ENCODE results near the gene CALHM3. TPM values are rescaled to one million over a fixed set of nuclear protein-coding genes. Genes with fewer than 3 reads are reported as not detected.

CALHM3 gene
- total RNA-seq, 1 donor from 2014 or later: not detected

DNA sequence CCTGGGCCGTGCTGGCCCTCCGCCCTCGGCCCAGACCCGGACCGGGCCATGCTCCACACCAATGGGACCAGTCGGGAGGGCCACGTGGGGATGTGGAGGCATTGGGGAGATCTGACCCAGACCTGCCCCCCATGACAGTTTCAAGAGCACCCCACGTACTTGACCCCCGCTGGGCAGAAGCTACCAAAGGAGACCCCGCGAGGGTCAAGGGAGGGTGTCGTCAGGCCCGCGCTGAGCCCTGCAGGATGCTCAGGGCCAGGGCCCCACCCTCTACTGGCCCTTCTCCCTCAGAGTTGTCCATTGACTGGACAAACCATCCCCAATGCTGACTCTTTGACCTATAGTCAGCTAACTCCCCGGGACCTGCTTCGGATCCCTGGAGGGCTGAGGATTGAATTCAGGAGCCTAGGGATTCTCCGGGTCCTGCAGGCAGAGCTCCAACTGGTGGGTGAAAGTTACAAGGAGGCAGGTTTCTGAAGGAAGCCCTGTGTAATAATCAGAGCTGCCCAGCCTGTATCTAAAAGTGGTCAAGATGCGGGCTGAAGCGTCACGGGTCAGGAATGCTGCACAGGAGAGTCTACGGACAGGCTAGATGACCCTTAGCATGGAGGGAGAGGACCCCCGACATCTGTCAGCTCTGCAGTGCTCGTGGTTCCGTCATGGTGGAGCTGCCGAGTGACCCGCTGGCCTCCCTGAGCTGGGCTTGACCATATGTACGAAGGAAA, 26.4 kb downstream of the CALHM3 start:
- H3K4me3 Mint-ChIP-seq (ENCODE audit: unreplicated experiment): peak overlapping the region; percentile 34

DNA sequence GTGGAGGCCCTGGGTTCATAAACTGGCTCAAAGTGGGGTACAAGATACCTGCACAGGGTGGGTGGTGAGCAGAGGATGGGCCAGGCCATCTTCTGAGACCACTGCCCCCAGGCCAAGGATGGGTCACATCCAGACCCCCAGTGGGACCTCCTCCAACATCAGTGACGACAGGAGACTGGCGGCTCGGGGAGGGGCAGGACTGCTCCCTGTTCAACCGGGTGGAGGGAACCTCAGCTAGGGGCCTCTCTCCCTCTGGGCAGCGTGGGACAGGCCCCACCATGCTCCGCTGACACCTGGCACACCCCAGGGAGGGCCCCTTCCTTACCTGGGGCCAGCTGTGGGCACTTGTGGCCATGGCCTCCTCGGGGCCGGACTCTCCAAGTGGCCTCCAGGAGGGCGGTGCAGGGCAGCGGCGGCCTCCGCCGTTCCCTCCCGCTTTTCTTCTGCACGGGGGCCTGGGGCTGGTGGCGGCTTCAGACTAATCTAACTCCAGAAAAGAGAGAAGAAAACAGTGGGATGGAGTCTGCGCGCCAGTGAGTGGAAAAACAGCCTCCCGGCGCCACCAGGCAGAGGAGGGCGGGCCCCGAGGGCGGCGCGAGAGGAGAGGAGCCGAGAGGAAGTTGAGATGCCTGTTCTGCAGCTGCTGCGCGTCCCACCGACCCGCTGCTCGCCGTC, 27.1 kb downstream of the CALHM3 start, which contains the start of gene CALHM2:
Gene CALHM2 (minus strand): TSS at position 540 of the 675 bp plus-strand sequence. CDS start 2,429 bp downstream, outside the sequence.
- DNase-seq: peak; percentile 57
- Mint-ChIP-seq H3K36me3 (ENCODE audit: unreplicated experiment) (peaks cover 11% of the 10 kb centered on the region), H3K4me3 (ENCODE audit: unreplicated experiment) (peak within 1 kb of the TSS; percentile 34), H3K4me1 (ENCODE audit: low read depth, unreplicated experiment) (peaks cover 10% of the 10 kb centered on the region), H3K27ac (ENCODE audit: unreplicated experiment) (no peak within 1 kb of the TSS), H3K9me3 (ENCODE audit: unreplicated experiment) (peaks cover 8% of the 10 kb centered on the region), H3K27me3 (ENCODE audit: unreplicated experiment) (peaks cover 2% of the 10 kb centered on the region)
- TF ChIP-seq, protein P1, sequence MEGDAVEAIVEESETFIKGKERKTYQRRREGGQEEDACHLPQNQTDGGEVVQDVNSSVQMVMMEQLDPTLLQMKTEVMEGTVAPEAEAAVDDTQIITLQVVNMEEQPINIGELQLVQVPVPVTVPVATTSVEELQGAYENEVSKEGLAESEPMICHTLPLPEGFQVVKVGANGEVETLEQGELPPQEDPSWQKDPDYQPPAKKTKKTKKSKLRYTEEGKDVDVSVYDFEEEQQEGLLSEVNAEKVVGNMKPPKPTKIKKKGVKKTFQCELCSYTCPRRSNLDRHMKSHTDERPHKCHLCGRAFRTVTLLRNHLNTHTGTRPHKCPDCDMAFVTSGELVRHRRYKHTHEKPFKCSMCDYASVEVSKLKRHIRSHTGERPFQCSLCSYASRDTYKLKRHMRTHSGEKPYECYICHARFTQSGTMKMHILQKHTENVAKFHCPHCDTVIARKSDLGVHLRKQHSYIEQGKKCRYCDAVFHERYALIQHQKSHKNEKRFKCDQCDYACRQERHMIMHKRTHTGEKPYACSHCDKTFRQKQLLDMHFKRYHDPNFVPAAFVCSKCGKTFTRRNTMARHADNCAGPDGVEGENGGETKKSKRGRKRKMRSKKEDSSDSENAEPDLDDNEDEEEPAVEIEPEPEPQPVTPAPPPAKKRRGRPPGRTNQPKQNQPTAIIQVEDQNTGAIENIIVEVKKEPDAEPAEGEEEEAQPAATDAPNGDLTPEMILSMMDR (IDR thresholded peaks at IDR 0.05; ENCODE audit: partially characterized antibody, unreplicated experiment): no peak

More for the DNA sequence above, 26.4 kb downstream of the CALHM3 start:
- Mint-ChIP-seq H3K9me3 (ENCODE audit: unreplicated experiment) (peaks cover 8% of the 10 kb centered on the region), H3K4me1 (ENCODE audit: low read depth, unreplicated experiment) (peaks cover 8% of the 10 kb centered on the region), H3K27me3 (ENCODE audit: unreplicated experiment) (peaks cover under 1% of the 10 kb centered on the region), H3K36me3 (ENCODE audit: unreplicated experiment) (peaks cover 10% of the 10 kb centered on the region), H3K27ac (ENCODE audit: unreplicated experiment) (no peak overlapping the region)
- TF ChIP-seq, protein P1 (IDR thresholded peaks at IDR 0.05; ENCODE audit: partially characterized antibody, unreplicated experiment): no peak
- DNase-seq: no peak

DNA sequence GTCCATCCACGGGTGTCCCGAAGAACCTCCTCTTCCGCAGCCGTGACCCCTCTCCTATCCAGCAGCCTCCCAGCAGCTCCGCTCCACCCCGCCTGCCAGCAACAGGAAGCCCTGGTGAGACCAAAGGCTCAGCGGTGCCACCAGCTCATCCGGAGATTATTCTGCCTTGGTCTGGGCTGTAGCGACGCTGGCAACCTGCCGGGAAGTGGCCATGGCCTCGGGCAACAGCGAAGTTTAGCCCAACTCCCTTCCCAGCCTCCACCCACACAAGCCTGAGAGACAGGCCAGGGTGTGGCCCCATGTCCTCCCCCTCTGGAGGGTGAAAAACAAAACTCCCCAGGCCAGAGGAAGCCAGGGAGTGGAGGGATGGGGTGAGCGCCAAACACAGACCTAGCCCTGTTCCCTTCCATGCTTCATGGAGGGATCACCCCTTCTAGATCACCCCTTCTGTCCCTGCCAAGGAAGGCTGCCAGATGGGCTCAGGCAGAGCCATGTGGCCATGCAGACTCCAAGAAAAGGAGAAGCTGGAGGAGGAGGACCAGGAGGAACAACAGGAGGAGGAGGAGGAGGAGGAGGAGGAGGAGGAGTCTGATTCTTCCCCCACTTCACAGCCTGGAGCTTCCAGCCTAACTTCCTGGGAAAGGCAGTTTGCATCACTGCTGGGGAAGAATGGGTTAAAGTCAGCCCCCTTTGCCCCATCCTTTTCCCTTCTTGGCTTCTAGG, 27.8 kb downstream of the CALHM3 start:
- peaks cover 2% of the 10 kb centered on the region for H3K27me3 Mint-ChIP-seq (ENCODE audit: unreplicated experiment)
- DNase-seq: no peak
- peaks cover 11% of the 10 kb centered on the region for H3K36me3 Mint-ChIP-seq (ENCODE audit: unreplicated experiment)
- TF ChIP-seq, protein P1 (IDR thresholded peaks at IDR 0.05; ENCODE audit: partially characterized antibody, unreplicated experiment): no peak
- no peak overlapping the region for H3K4me3 Mint-ChIP-seq (ENCODE audit: unreplicated experiment)
- H3K9me3 Mint-ChIP-seq (ENCODE audit: unreplicated experiment): peaks cover 8% of the 10 kb centered on the region
- peaks cover 10% of the 10 kb centered on the region for H3K4me1 Mint-ChIP-seq (ENCODE audit: low read depth, unreplicated experiment)
- H3K27ac Mint-ChIP-seq (ENCODE audit: unreplicated experiment): no peak overlapping the region

DNA sequence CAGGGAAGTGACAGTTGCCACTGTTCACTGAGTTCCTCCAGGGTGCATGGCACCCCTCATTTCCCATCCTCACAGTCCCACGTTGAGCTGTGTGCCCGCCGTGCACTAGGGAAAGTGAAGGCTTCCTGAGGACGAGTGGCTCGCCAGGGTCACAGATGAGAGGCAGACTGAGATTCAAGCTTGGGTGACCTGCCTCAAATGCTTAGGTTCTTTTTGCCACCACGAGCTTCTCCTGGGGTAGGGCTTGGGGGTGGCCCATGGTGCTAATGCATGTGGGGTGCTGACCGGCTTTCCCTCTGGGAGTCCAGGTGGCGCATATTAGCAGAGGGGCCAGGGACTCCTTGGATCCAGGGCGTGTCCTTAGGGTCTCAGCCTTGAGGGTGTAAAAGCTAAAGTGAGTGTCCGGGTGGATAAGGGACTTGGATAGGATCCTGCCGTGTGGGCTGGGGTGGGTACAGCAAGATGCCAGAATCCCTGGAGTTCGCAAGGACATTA, 28.8 kb downstream of the CALHM3 start:
- H3K27ac Mint-ChIP-seq (ENCODE audit: unreplicated experiment): no peak overlapping the region
- H3K27me3 Mint-ChIP-seq (ENCODE audit: unreplicated experiment): peaks cover 2% of the 10 kb centered on the region
- H3K4me1 Mint-ChIP-seq (ENCODE audit: low read depth, unreplicated experiment): peaks cover 10% of the 10 kb centered on the region
- H3K9me3 Mint-ChIP-seq (ENCODE audit: unreplicated experiment): peaks cover 8% of the 10 kb centered on the region
- TF ChIP-seq, protein P1 (IDR thresholded peaks at IDR 0.05; ENCODE audit: partially characterized antibody, unreplicated experiment): no peak
- no peak overlapping the region for H3K4me3 Mint-ChIP-seq (ENCODE audit: unreplicated experiment)
- H3K36me3 Mint-ChIP-seq (ENCODE audit: unreplicated experiment): peaks cover 11% of the 10 kb centered on the region
- no peak for DNase-seq
